Liver (tissue), 9 donors: ENCODE data around the gene NFIB. TPM values are rescaled to one million over a fixed set of nuclear protein-coding genes. Genes with fewer than 3 reads are reported as not detected.

Experiments used
- DNase-seq: peaks from one replicate; pipeline ENCODE4 v3.0.0-alpha.2; 2017; ENCODE audit warnings: low spot score
- H3K27ac ChIP-seq, 2 donors: one replicate each; pipeline ENCODE4 v1.7.0; 2013; ENCODE audit warnings: inconsistent platforms in 2 of 2, low read length in 2 of 2, control low read depth in 1 of 2, low read depth in 1 of 2, mild to moderate bottlenecking in 1 of 2
- H3K27me3 ChIP-seq, 4 donors: one replicate each; pipeline versions ENCODE4 v1.6.1 to v1.7.0; 2013; ENCODE audit warnings: low read length in 3 of 4, inconsistent platforms in 1 of 4, mild to moderate bottlenecking in 1 of 4, moderate library complexity in 1 of 4; ENCODE audit not compliant: control insufficient read depth in 4 of 4, insufficient read depth in 4 of 4
- H3K36me3 ChIP-seq, 4 donors: one replicate each; pipeline versions ENCODE4 v1.6.1 to v1.7.0; 2013; ENCODE audit warnings: low read length in 3 of 4, mild to moderate bottlenecking in 3 of 4, low read depth in 1 of 4, moderate library complexity in 1 of 4; ENCODE audit not compliant: control insufficient read depth in 4 of 4, insufficient read depth in 3 of 4
- H3K4me1 ChIP-seq, 4 donors: one replicate each; pipeline versions ENCODE4 v1.6.1 to v1.7.0; 2013; ENCODE audit warnings: low read length in 3 of 4, mild to moderate bottlenecking in 3 of 4, moderate library complexity in 1 of 4; ENCODE audit not compliant: control insufficient read depth in 4 of 4, insufficient read depth in 4 of 4
- H3K4me3 ChIP-seq, 3 donors: one replicate each; pipeline versions ENCODE4 v1.6.1 to v1.7.0; 2013; ENCODE audit warnings: low read length in 3 of 3, control low read depth in 1 of 3, low read depth in 1 of 3, mild to moderate bottlenecking in 1 of 3
- H3K9ac ChIP-seq, 2 donors: one replicate each; pipeline ENCODE4 v1.7.0; 2013; ENCODE audit warnings: low read length in 2 of 2, mild to moderate bottlenecking in 2 of 2, moderate library complexity in 2 of 2, control low read depth in 1 of 2, low read depth in 1 of 2
- H3K9me3 ChIP-seq, 4 donors: one replicate each; pipeline versions ENCODE4 v1.6.1 to v1.7.0; 2013; ENCODE audit warnings: low read length in 3 of 4; ENCODE audit not compliant: control insufficient read depth in 4 of 4
- ATF3 ChIP-seq: IDR thresholded peaks from 2 replicates; pipeline ENCODE4 v1.6.1; 2016; ENCODE audit warnings: antibody characterized with exemption
- CTCF ChIP-seq: fragments of 150-350 bp; IDR thresholded peaks from 2 replicates; pipeline ENCODE4 v1.5.1; 2017; ENCODE audit warnings: improper control_type of control experiment, low read depth, low read length; ENCODE audit not compliant: missing input control
- EGR1 ChIP-seq, 2 donors: IDR thresholded peaks; 2 replicates each; pipeline ENCODE4 v1.6.1; 2016 to 2018; ENCODE audit warnings: antibody characterized with exemption in 2 of 2, low read depth in 2 of 2
- FOXA1 ChIP-seq: IDR thresholded peaks from 2 replicates; pipeline ENCODE4 v1.6.1; 2016; ENCODE audit warnings: antibody characterized with exemption
- FOXA2 ChIP-seq: IDR thresholded peaks from 2 replicates; pipeline ENCODE4 v1.6.1; 2016; ENCODE audit warnings: antibody characterized with exemption
- GABPA ChIP-seq, 2 donors: IDR thresholded peaks in 1 of 2; conservative IDR thresholded peaks in 1 of 2; 2 replicates each; pipeline ENCODE4 v1.6.1; 2016; ENCODE audit warnings: antibody characterized with exemption in 2 of 2, mild to moderate bottlenecking in 1 of 2, moderate library complexity in 1 of 2
- HNF4A ChIP-seq, 2 donors: conservative IDR thresholded peaks; 2 replicates each; pipeline ENCODE4 v1.6.1; 2016; ENCODE audit warnings: antibody characterized with exemption in 2 of 2, mild to moderate bottlenecking in 2 of 2
- HNF4G ChIP-seq: IDR thresholded peaks from 2 replicates; pipeline ENCODE4 v1.6.1; 2016; ENCODE audit warnings: antibody characterized with exemption
- JUND ChIP-seq, 2 donors: IDR thresholded peaks; 2 replicates each; pipeline ENCODE4 v1.6.1; 2016; ENCODE audit warnings: antibody characterized with exemption in 2 of 2
- MAX ChIP-seq: IDR thresholded peaks from 2 replicates; pipeline ENCODE4 v1.6.1; 2016; ENCODE audit warnings: antibody characterized with exemption
- NR2F2 ChIP-seq: IDR thresholded peaks from 2 replicates; pipeline ENCODE4 v1.6.1; 2016; ENCODE audit warnings: antibody characterized with exemption
- RAD21 ChIP-seq, 2 donors: IDR thresholded peaks; 2 replicates each; pipeline ENCODE4 v1.6.1; 2016; ENCODE audit warnings: antibody characterized with exemption in 2 of 2, mild to moderate bottlenecking in 2 of 2
- REST ChIP-seq: IDR thresholded peaks from 2 replicates; pipeline ENCODE4 v1.6.1; 2016; ENCODE audit warnings: antibody characterized with exemption, mild to moderate bottlenecking
- RXRA ChIP-seq, 2 donors: IDR thresholded peaks; 2 replicates each; pipeline ENCODE4 v1.6.1; 2017 to 2018; ENCODE audit warnings: antibody characterized with exemption in 2 of 2, mild to moderate bottlenecking in 1 of 2
- SP1 ChIP-seq: IDR thresholded peaks from 2 replicates; pipeline ENCODE4 v1.6.1; 2018; ENCODE audit warnings: antibody characterized with exemption, mild to moderate bottlenecking
- YY1 ChIP-seq: IDR thresholded peaks from 2 replicates; pipeline ENCODE4 v1.6.1; 2016; ENCODE audit warnings: antibody characterized with exemption, mild to moderate bottlenecking
- ZBTB33 ChIP-seq: IDR thresholded peaks from 2 replicates; pipeline ENCODE4 v1.6.1; 2016; ENCODE audit warnings: antibody characterized with exemption
- WGBS: extraction: QIAGEN DNeasy Blood & Tissue Kit; methylation state at CpG from one replicate; pipeline ENCODE4 v1.1.7; 2013; 5-methylcytosine and 5-hydroxymethylcytosine counted together
- polyA plus RNA-seq, 2 donors: library from polyadenylated mRNA; stranded (reverse) in 1 of 2; unstranded in 1 of 2; fragments of 200-250 nt in 1 of 2; fragments of >200 nt in 1 of 2; fragmentation: Nextera tagmentation in 1 of 2; extraction: Ambion mirVana in 1 of 2; gene quantifications; one replicate each; pipeline versions ENCODE4 v1.2.1 to v1.2.3, GENCODE V29; 2013 to 2015
- total RNA-seq, 2 donors: library from RNA; depleted of rRNA; stranded (reverse); fragments of >200 nt; gene quantifications; one replicate each; pipeline ENCODE4 v1.2.3, GENCODE V29; 2014
- donor health status: healthy.
- donor health status: healthy.
- donor health status: healthy.
- donor health status: healthy.
- donor health status: healthy.

NFIB gene
- total and polyA plus RNA-seq, 4 donors = 3.2 to 23.2 (median 8.0) TPM

- 90% methylated on average over 5 of the region's 5 CpGs for WGBS
- no peak for DNase-seq
Measured at GRCh38 chr9:14243514-14244042, 70.4 kb downstream of the NFIB start.

GRCh38 chr9:14242150-14242805 lies 71.7 kb downstream of the NFIB start:
- no peaks in the 10 kb centered on the region for H3K36me3 ChIP-seq
- DNase-seq = no peak
- no peaks in the 10 kb centered on the region for H3K27me3 ChIP-seq
- TF ChIP-seq RXRA (IDR thresholded peaks at IDR 0.05) (no peak), SP1 (no peak), JUND (IDR thresholded peaks at IDR 0.05) (no peak), FOXA2 (no peak), REST (no peak), YY1 (no peak), FOXA1 (no peak)
- no peaks in the 10 kb centered on the region for H3K9me3 ChIP-seq
- H3K27ac ChIP-seq = no peak overlapping the region
- peaks cover 1 to 20% (median 6%) of the 10 kb centered on the region in 4 donors for H3K4me1 ChIP-seq
- no peak overlapping the region for H3K9ac ChIP-seq
- no peak overlapping the region for H3K4me3 ChIP-seq

More at GRCh38 chr9:14243514-14244042, 70.4 kb downstream of the NFIB start:
- H3K9me3 ChIP-seq = no peaks in the 10 kb centered on the region
- H3K9ac ChIP-seq = no peak overlapping the region
- no peaks in the 10 kb centered on the region for H3K36me3 ChIP-seq
- H3K4me3 ChIP-seq = no peak overlapping the region
- no peak overlapping the region for H3K27ac ChIP-seq
- H3K27me3 ChIP-seq = no peaks in the 10 kb centered on the region
- peaks cover 0 to 10% (median under 1%) of the 10 kb centered on the region in 4 donors for H3K4me1 ChIP-seq
- no peak for TF ChIP-seq SP1
- TF ChIP-seq HNF4A (conservative IDR thresholded peaks at IDR 0.05) = no peak
- no peak for TF ChIP-seq YY1
- no peak for TF ChIP-seq CTCF
- TF ChIP-seq ATF3 = no peak
- no peak for TF ChIP-seq MAX
- no peak for TF ChIP-seq NR2F2
- no peak for TF ChIP-seq EGR1 (IDR thresholded peaks at IDR 0.05; ENCODE audit: low read depth in 2 of 2)
- TF ChIP-seq RXRA (IDR thresholded peaks at IDR 0.05) = no peak
- no peak for TF ChIP-seq FOXA1
- TF ChIP-seq RAD21 (IDR thresholded peaks at IDR 0.05) = no peak
- TF ChIP-seq ZBTB33 = no peak
- no peak for TF ChIP-seq FOXA2
- TF ChIP-seq HNF4G = no peak
- TF ChIP-seq GABPA (IDR thresholded peaks at IDR 0.05 in 1 of 2, conservative IDR thresholded peaks at IDR 0.05 in 1 of 2) = no peak
